GM20000 (cell line): ENCODE results near the gene CD99.
A peak's percentile ranks its signal among the peaks of the same experiment; 100 is the strongest.

Experiments used
- DNase-seq: peaks from one replicate; pipeline ENCODE4 v3.0.0; 2012; ENCODE audit warnings: low spot score
- TF ChIP-seq, protein P1 (sequence below): IDR thresholded peaks from 2 replicates; pipeline ENCODE4 v1.5.1; 2012; ENCODE audit warnings: mild to moderate bottlenecking, control low read depth; ENCODE audit errors: extremely low read depth, missing control alignments

The CD99 gene, protein sequence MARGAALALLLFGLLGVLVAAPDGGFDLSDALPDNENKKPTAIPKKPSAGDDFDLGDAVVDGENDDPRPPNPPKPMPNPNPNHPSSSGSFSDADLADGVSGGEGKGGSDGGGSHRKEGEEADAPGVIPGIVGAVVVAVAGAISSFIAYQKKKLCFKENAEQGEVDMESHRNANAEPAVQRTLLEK

DNA sequence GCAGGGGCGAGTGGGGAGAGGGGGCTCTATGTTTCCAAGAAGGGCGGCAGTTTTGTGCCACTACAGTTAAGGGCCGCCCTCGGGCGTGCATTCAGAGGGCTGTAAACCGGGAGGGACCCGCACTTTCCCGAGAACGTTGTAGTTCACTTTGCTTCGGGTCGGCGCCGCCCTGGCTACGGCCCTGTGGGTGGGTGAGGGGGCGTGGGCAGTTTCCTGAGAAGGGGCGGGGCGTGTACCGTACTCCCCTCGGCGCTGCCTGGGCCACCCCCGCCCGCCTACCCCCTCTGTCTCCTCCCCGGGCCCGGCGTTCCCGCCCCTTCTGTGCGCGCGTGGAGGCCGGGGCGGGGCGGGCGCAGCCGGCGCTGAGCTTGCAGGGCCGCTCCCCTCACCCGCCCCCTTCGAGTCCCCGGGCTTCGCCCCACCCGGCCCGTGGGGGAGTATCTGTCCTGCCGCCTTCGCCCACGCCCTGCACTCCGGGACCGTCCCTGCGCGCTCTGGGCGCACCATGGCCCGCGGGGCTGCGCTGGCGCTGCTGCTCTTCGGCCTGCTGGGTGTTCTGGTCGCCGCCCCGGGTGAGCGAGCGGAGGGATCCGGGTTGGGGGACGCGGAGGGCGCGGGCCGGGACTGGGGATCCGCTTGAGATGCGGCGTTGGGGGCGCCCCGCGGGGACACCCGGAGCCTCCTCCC lies at the start of gene CD99:
CD99 (plus strand) TSS at position 440 of the 687 bp plus-strand sequence; CDS start at position 506, 66 bp downstream.
- TF ChIP-seq, protein P1, sequence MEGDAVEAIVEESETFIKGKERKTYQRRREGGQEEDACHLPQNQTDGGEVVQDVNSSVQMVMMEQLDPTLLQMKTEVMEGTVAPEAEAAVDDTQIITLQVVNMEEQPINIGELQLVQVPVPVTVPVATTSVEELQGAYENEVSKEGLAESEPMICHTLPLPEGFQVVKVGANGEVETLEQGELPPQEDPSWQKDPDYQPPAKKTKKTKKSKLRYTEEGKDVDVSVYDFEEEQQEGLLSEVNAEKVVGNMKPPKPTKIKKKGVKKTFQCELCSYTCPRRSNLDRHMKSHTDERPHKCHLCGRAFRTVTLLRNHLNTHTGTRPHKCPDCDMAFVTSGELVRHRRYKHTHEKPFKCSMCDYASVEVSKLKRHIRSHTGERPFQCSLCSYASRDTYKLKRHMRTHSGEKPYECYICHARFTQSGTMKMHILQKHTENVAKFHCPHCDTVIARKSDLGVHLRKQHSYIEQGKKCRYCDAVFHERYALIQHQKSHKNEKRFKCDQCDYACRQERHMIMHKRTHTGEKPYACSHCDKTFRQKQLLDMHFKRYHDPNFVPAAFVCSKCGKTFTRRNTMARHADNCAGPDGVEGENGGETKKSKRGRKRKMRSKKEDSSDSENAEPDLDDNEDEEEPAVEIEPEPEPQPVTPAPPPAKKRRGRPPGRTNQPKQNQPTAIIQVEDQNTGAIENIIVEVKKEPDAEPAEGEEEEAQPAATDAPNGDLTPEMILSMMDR: no peak
- peak; percentile 96 for DNase-seq

DNA sequence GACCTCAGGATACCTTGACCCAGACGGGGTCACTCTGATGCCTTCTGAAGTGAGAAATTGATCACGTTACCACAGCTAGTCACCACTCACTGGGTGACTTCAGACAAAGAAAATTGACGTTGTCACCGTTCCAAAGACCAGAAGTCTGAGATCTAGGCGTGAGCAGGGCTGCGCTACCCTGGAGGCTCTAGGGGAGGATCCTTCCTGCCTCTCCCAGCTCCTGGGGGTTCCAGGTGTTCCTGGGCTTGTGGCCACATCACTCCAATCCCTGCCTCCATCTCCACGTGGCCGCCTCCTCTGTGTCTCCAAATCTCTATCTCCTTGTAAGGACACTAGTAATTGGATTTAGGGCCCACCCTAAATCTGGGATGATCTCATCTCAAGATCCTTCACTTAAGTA lies 48.9 kb upstream of the CD99 start:
- DNase-seq: no peak
- TF ChIP-seq, protein P1: no peak

DNA sequence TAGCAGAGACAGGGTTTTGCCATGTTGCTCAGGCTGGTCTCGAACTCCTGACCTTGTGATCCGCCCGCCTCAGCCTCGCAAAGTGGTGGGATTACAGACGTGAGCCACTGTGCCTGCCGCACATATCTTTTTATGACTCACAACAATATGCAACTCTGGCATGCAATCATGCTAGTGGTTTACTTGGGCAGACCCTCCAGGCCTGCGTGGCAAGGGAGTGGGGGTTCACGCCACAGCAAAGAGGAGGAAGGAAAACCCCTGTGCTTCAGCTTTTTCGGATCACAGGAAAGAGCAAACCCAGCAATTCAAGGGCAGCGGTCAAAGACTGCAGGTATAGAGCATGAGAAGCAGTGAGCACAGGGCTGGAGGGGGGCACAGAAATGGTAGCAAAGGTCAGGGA lies 48.3 kb upstream of the CD99 start:
- no peak for DNase-seq
- TF ChIP-seq, protein P1: no peak

DNA sequence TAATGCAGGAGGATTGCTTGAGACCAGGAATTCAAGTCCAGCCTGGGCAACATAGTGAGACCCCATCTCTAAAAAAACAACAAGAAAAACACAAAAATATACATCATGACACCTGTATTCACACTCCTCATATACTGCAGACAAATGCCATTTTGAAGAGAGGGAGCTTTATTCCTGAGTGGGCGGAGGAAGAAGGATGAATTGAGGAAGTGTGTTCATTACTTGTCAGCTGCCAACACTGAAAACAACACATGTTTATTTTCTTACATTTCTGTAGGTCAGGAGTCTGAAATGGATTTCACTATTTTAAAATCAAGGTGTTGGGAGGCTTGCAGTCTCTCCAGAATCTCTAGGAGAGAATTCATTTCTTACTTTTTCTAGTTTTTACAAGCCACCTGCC lies 47.2 kb upstream of the CD99 start:
- DNase-seq: no peak

DNA sequence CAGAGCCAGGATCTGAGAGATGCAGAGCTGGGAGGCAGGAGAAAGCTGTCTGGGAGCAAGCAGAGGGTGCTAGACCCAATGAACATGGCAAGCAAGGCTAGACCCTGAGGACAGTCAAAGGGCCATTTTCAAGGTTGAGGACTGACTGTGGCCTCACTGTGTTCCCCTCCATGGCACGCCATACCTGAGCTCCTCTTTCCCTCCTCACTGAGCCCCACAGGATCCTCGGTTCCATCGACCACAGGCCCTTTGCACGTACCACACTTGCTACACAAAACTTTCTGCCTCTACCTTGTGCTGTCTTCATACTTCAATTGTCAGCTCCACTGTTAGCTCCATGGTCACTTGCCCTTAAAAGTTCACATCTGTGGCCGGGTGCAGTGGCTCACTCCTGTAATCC lies 45.5 kb upstream of the CD99 start:
- DNase-seq: no peak
- TF ChIP-seq, protein P1: no peak

More for the DNA sequence above, 47.2 kb upstream of the CD99 start:
- TF ChIP-seq, protein P1: no peak

DNA sequence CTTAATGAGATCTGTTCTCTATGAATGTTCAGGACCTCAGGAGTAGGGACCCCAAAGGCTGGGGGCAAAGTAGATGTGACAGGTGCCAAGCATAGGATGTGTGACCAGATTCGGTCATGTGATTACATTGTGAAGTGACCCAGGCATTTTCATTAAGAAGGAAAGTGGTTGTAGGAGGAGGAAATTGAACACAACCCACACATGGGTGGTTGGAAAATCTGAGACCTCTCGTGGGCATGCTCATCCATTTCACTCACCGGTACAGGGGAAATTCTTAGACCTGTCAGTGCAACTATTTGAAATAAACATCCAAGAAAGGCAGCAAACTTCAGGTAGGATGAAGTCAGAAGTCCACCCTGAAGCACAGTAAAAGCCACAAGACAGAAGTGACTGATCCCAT lies 43.5 kb upstream of the CD99 start:
- TF ChIP-seq, protein P1: no peak
- no peak for DNase-seq

DNA sequence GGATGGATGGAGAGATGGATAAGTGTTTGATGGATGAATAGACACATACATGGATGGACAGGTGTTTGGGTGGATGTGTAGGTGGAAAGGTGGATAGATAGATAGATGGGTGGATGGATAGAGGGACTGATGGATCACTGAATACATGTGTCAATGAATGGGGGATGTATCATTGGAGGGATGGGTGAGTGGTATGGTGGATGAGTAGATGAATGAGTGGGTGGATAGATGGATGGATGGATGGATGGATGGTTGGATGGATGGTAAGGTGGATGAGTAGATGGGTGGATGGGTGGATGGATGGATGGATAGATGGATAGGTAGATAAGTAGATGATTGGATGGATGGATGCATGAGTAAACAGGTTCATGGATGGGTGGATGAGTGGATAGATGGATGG lies 41.1 kb upstream of the CD99 start:
- TF ChIP-seq, protein P1: no peak
- DNase-seq: no peak
